ENCODE results near the gene CNGB1. TPM values are rescaled to one million over a fixed set of nuclear protein-coding genes. Genes with fewer than 3 reads are reported as not detected.

CNGB1 gene
- total RNA-seq, 1 experiment from 2014 or later = not detected

DNA sequence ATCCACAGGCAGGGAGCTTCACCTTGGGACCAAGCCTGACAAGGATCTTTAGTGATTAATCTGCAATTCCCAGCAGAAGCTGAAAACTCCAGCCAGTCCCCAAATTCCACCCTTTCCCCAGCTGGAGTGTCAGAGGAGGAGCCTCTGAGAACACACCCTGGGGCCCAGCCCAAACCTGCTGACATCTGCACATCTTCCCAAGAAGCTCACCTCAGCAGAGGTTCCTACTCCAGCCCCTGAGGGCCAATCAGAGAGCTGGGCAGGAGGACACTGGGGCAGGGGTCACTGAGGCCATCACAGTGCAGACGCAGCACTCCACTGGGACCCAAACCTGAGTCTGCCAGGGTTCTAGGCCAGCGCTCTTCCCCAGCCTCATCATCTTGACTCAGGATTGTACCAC is 44.9 kb downstream of the CNGB1 start:
- no peaks in the 10 kb centered on the region for H3K36me3 Mint-ChIP-seq (ENCODE audit: insufficient read depth, unreplicated experiment)
- POLR2A ChIA-PET = no interaction called here
- Histone ChIP-seq H3K36me3 (ENCODE audit: control insufficient read depth, insufficient read depth, low read length) (no peaks in the 10 kb centered on the region), H3K4me3 (ENCODE audit: low read depth, low read length) (no peak overlapping the region), H3K4me1 (no peaks in the 10 kb centered on the region), H3K27me3 (replicated peaks; ENCODE audit: control insufficient read depth, insufficient read depth, low read length) (no peaks in the 10 kb centered on the region), H3K9me3 (no peaks in the 10 kb centered on the region)
- peaks cover 7% of the 10 kb centered on the region for H3K4me1 Mint-ChIP-seq (ENCODE audit: low read depth, unreplicated experiment)
- H3K4me3 Mint-ChIP-seq (ENCODE audit: unreplicated experiment) = no peak overlapping the region
- peaks cover 4% of the 10 kb centered on the region for H3K27me3 Mint-ChIP-seq (ENCODE audit: insufficient read depth, unreplicated experiment)
- DNase-seq = no peak
- intact Hi-C loops (cut with micrococcal nuclease; ENCODE audit: unreplicated experiment) = no loop called here
- no peak for TF ChIP-seq CTCF (IDR thresholded peaks at IDR 0.05; ENCODE audit: insufficient read depth in 1 of 2, low read depth in 1 of 2, low read length in 1 of 2, severe bottlenecking in 1 of 2, unreplicated experiment in 1 of 2)
- no peak overlapping the region for H3K27ac Mint-ChIP-seq (ENCODE audit: unreplicated experiment)
- CTCF ChIA-PET = no interaction called here
- no TSS peak for BruUV-seq (replicated peaks)
- no peaks in the 10 kb centered on the region for H3K9me3 Mint-ChIP-seq (ENCODE audit: unreplicated experiment)

- no peak for TF ChIP-seq CTCF (IDR thresholded peaks at IDR 0.05; ENCODE audit: insufficient read depth in 1 of 2, low read depth in 1 of 2, low read length in 1 of 2, severe bottlenecking in 1 of 2, unreplicated experiment in 1 of 2)
- Mint-ChIP-seq H3K9me3 (ENCODE audit: unreplicated experiment) (no peaks in the 10 kb centered on the region), H3K36me3 (ENCODE audit: insufficient read depth, unreplicated experiment) (no peaks in the 10 kb centered on the region), H3K4me1 (ENCODE audit: low read depth, unreplicated experiment) (peaks cover 7% of the 10 kb centered on the region), H3K27ac (ENCODE audit: unreplicated experiment) (no peak overlapping the region), H3K4me3 (ENCODE audit: unreplicated experiment) (no peak overlapping the region), H3K27me3 (ENCODE audit: insufficient read depth, unreplicated experiment) (peaks cover 4% of the 10 kb centered on the region)
- CTCF ChIA-PET = interaction anchor here (0.6 kb wide), 1 partner anchor 158 kb away, joined by 6 read pairs; no protein-coding TSS in a partner anchor
- Histone ChIP-seq H3K36me3 (ENCODE audit: control insufficient read depth, insufficient read depth, low read length) (no peaks in the 10 kb centered on the region), H3K4me3 (ENCODE audit: low read depth, low read length) (no peak overlapping the region), H3K4me1 (no peaks in the 10 kb centered on the region), H3K9me3 (no peaks in the 10 kb centered on the region), H3K27me3 (replicated peaks; ENCODE audit: control insufficient read depth, insufficient read depth, low read length) (no peaks in the 10 kb centered on the region)
- DNase-seq = no peak
- intact Hi-C loops (cut with micrococcal nuclease; ENCODE audit: unreplicated experiment) = no loop called here
- POLR2A ChIA-PET = interaction anchor here (0.8 kb wide), 1 partner anchor 109 kb away, joined by 3 read pairs; no protein-coding TSS in a partner anchor
- no TSS peak for BruUV-seq (replicated peaks)
Measured at GRCh38 chr16:57925310-57925709, 45.6 kb downstream of the CNGB1 start.

- no peaks in the 10 kb centered on the region for H3K9me3 ChIP-seq
- DNase-seq = no peak
- BruUV-seq (replicated peaks) = no TSS peak
- H3K4me1 ChIP-seq = no peaks in the 10 kb centered on the region
- TF ChIP-seq CTCF (IDR thresholded peaks at IDR 0.05; ENCODE audit: insufficient read depth in 1 of 2, low read depth in 1 of 2, low read length in 1 of 2, severe bottlenecking in 1 of 2, unreplicated experiment in 1 of 2) = no peak
- no peak overlapping the region for H3K4me3 Mint-ChIP-seq (ENCODE audit: unreplicated experiment)
- CTCF ChIA-PET = interaction anchor here (0.6 kb wide), 1 partner anchor 159 kb away, joined by 6 read pairs; no protein-coding TSS in a partner anchor
- H3K27me3 ChIP-seq (replicated peaks; ENCODE audit: control insufficient read depth, insufficient read depth, low read length) = no peaks in the 10 kb centered on the region
- H3K27ac Mint-ChIP-seq (ENCODE audit: unreplicated experiment) = no peak overlapping the region
- peaks cover 4% of the 10 kb centered on the region for H3K27me3 Mint-ChIP-seq (ENCODE audit: insufficient read depth, unreplicated experiment)
- no peak overlapping the region for H3K4me3 ChIP-seq (ENCODE audit: low read depth, low read length)
- no peaks in the 10 kb centered on the region for H3K36me3 ChIP-seq (ENCODE audit: control insufficient read depth, insufficient read depth, low read length)
- intact Hi-C loops (cut with micrococcal nuclease; ENCODE audit: unreplicated experiment) = no loop called here
- peaks cover 7% of the 10 kb centered on the region for H3K4me1 Mint-ChIP-seq (ENCODE audit: low read depth, unreplicated experiment)
- no peaks in the 10 kb centered on the region for H3K36me3 Mint-ChIP-seq (ENCODE audit: insufficient read depth, unreplicated experiment)
- POLR2A ChIA-PET = no interaction called here
- H3K9me3 Mint-ChIP-seq (ENCODE audit: unreplicated experiment) = no peaks in the 10 kb centered on the region
Measured at GRCh38 chr16:57924514-57924913, 46.4 kb downstream of the CNGB1 start.

Measured in Caco-2 (cell line).